ENCODE results near the gene MAGEB4.
"Not testable (repeated sequence)": the region's sequence is repeated elsewhere in the genome, so short reads cannot be mapped to it uniquely, and the experiment has no call there.

MAGEB4 gene, protein sequence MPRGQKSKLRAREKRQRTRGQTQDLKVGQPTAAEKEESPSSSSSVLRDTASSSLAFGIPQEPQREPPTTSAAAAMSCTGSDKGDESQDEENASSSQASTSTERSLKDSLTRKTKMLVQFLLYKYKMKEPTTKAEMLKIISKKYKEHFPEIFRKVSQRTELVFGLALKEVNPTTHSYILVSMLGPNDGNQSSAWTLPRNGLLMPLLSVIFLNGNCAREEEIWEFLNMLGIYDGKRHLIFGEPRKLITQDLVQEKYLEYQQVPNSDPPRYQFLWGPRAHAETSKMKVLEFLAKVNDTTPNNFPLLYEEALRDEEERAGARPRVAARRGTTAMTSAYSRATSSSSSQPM

DNA sequence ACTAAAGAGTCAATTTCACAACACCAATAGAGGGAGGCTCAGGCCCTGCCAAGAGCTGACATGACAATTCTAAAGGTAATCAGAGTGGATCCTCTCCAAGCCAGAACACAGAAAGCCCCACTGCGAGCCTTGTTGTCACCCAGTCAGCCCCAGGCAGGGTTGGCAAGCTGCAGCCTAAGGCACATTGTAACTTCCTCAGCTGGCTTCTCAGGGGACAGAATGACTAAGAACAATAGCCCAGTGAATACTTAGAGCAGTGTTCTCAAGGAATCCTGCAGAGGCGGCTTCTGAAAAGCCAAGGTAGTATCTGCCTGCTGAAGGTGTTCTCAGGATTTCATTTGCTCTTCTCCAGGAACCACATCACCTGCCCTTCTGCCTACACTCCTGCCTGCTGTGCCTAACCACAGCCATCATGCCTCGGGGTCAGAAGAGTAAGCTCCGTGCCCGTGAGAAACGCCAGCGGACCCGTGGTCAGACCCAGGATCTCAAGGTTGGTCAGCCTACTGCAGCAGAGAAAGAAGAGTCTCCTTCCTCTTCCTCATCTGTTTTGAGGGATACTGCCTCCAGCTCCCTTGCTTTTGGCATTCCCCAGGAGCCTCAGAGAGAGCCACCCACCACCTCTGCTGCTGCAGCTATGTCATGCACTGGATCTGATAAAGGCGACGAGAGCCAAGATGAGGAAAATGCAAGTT lies at the start of gene MAGEB4:
TSS of gene MAGEB4 (plus strand) at position 277 of the 692 bp plus-strand sequence. CDS start at position 413, 136 bp downstream.
- no peak for DNase-seq

GRCh38 chrX:30193910-30194309 lies 47.9 kb upstream of the MAGEB4 start:
- not testable (repeated sequence) for DNase-seq

DNA sequence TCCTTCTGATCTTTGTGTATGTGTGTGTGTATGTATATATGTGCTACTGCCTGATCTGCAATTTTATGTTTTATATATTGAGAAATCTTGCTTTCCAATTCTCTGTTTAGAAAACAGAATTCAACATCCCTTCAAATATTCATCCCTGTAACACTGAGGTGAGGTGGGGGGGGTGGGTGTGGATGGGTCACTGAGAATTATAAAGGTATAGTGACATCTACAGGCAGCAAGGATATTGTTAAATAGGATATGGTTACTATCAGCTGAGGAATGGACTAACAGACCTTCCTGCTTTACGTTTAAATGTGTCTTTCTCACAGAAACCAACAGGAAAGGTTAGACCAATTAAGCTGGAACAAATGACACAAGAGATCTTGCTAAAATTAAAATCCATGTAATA lies 45.5 kb upstream of the MAGEB4 start:
- DNase-seq = no peak

- DNase-seq = no peak
Observed at GRCh38 chrX:30212172-30212571, 29.6 kb upstream of the MAGEB4 start.

- DNase-seq = no peak
Observed at GRCh38 chrX:30215357-30215843, 26.4 kb upstream of the MAGEB4 start, which contains the start of gene MAGEB2. Gene MAGEB2, plus strand, starts transcription at chrX:30215563. Its CDS starts 3,018 bp downstream, at chrX:30218581.

DNA sequence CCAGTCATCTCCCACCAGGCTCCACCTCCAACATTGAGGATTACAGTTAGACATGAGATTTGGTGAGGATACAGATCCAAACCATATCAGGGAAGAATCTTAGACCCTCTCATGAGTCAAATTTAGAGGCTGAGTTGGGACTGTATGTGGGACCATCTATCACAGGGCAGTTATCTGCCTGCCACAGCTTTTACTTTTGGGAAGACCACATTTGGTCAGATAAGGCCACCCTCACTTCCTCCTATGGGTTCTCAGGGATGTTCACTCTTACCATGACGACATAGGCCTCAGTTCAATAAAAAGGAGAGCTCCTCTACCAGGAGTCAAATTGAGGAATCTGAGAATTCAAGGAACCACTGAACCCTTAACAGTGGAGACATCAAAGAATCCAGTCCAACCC lies 24.3 kb upstream of the MAGEB4 start:
- DNase-seq = no peak

GRCh38 chrX:30219372-30219771 lies 22.4 kb upstream of the MAGEB4 start:
- no peak for DNase-seq

- no peak for DNase-seq
Observed at GRCh38 chrX:30220661-30221060, 21.1 kb upstream of the MAGEB4 start.

DNA sequence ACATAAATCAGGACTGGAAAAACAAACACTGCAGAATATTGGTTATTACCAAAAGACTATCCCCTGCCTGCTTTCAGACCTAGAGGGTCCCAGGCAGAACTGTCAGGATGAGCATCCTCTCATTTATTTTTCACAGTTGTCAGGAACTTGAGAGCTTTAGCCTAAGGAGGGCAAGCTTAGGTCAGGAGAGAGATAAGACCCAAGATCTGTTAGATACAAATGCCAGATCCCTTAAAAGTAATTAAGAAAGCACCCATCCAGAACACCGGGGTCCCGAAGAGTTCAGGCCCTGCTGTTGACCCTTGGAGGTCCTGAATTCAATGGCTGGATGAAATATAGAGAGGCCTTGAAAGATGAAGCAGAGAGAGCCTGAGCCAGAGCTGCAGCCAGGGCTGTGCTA lies 17.3 kb upstream of the MAGEB4 start:
- no peak for DNase-seq

GRCh38 chrX:30228526-30228925 lies 13.3 kb upstream of the MAGEB4 start:
- no peak for DNase-seq

- DNase-seq = no peak
Observed at GRCh38 chrX:30230395-30230794, 11.4 kb upstream of the MAGEB4 start, which contains the start of gene MAGEB3. Gene MAGEB3, plus strand, starts transcription at chrX:30230657. Its CDS starts 5,268 bp downstream, at chrX:30235925.

- DNase-seq = no peak
Observed at GRCh38 chrX:30246769-30247489, 5.1 kb downstream of the MAGEB4 start, which contains the start of gene MAGEB1. Gene MAGEB1, plus strand, starts transcription at chrX:30247146. Its CDS starts 3,348 bp downstream, at chrX:30250494.

- no peak for DNase-seq
Observed at GRCh38 chrX:30248854-30249253, 7.1 kb downstream of the MAGEB4 start.

- DNase-seq = no peak
Observed at GRCh38 chrX:30253257-30253656, 11.5 kb downstream of the MAGEB4 start.

GRCh38 chrX:30259927-30260326 lies 18.1 kb downstream of the MAGEB4 start:
- DNase-seq = no peak

- DNase-seq = no peak
Observed at GRCh38 chrX:30261012-30261411, 19.2 kb downstream of the MAGEB4 start.

GRCh38 chrX:30262763-30263162 lies 21.0 kb downstream of the MAGEB4 start:
- no peak for DNase-seq

- DNase-seq = no peak
Observed at GRCh38 chrX:30270639-30271038, 28.8 kb downstream of the MAGEB4 start.

- DNase-seq = no peak
Observed at GRCh38 chrX:30275498-30275897, 33.7 kb downstream of the MAGEB4 start.

DNA sequence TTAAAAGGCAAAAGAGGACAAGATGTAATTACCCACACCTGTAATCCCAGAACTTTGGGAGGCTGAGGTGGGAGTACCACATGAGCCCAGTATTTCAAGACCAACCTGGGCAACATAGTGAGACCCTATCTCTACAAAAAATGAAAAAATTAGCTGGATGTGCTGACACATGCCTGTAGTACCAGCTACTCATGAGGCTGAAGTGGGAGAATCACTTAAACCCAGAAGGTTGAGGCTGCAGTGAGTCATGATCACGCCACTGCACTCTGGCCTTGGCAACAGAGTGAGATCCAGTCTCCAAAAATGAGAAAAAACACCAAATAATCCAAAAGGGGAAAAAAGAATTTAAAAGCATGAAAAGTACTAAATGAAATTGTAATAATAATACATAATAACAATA lies 36.6 kb downstream of the MAGEB4 start:
- DNase-seq = no peak

- DNase-seq = no peak
Observed at GRCh38 chrX:30280428-30280827, 38.6 kb downstream of the MAGEB4 start.

- DNase-seq = no peak
Observed at GRCh38 chrX:30282527-30282926, 40.7 kb downstream of the MAGEB4 start.

All from NCI-H69 (cell line).